ENCODE results near the gene PPP1R12C. TPM values are rescaled to one million over a fixed set of nuclear protein-coding genes. Genes with fewer than 3 reads are reported as not detected.
A peak's percentile ranks its signal among the peaks of the same experiment; 100 is the strongest.

The PPP1R12C gene
- total RNA-seq, 2 donors from 2014 or later: 98.2 to 107 TPM

DNA sequence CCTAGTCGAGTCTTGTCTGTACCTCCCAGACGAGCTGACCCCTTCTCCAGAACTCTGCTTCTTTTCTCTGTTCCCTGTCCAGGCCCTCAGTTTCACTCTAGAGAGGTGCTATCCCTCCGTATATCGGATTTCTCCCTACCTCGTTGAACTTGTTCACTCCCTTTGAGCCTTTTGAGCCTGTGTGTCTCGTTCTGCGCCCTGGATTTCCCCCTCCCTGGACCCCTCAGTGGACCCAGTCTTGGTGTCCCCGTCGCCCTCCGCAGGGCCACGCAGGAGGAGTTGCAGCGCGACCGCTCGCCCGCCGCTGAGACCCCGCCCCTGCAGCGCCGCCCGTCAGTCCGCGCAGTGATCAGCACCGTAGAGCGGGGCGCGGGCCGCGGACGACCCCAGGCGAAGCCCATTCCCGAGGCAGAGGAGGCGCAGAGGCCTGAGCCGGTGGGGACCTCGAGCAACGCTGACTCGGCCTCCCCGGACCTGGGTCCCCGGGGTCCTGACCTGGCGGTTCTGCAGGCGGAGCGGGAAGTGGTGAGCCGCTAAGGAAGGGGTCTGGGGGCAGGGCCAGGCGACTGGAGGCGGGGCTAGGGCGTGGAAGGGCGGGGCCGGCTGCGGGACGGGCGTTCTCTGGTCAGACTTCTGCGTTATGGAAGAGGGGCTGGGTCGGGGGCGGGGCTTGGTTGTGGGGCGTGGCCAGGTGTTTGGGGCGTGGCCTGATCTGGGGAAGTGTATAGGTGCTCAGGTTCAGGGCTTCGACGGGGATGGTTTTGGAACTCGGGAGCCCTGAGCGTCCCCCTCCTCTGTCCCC, 36.3 kb downstream of the PPP1R12C start:
- Histone ChIP-seq H3K27ac (ENCODE audit: low read depth, low read length) (no peak overlapping the region), H3K9me3 (ENCODE audit: control insufficient read depth, low read length) (no peaks in the 10 kb centered on the region), H3K9ac (ENCODE audit: extremely low read depth, low read length, poor library complexity, severe bottlenecking) (peak overlapping the region; percentile 31), H3K36me3 (ENCODE audit: control insufficient read depth, insufficient read depth, low read length) (no peaks in the 10 kb centered on the region), H3K4me1 (ENCODE audit: control insufficient read depth, insufficient read depth, low read length) (no peaks in the 10 kb centered on the region), H3K4me3 (ENCODE audit: low read length) (peak overlapping the region; percentile 81), H3K27me3 (ENCODE audit: control insufficient read depth, insufficient read depth, low read length, poor library complexity, severe bottlenecking) (peaks cover 60% of the 10 kb centered on the region)
- DNase-seq: peak; percentile 100
- no peak overlapping the region for H3K27ac Mint-ChIP-seq
- TF ChIP-seq, protein P1, sequence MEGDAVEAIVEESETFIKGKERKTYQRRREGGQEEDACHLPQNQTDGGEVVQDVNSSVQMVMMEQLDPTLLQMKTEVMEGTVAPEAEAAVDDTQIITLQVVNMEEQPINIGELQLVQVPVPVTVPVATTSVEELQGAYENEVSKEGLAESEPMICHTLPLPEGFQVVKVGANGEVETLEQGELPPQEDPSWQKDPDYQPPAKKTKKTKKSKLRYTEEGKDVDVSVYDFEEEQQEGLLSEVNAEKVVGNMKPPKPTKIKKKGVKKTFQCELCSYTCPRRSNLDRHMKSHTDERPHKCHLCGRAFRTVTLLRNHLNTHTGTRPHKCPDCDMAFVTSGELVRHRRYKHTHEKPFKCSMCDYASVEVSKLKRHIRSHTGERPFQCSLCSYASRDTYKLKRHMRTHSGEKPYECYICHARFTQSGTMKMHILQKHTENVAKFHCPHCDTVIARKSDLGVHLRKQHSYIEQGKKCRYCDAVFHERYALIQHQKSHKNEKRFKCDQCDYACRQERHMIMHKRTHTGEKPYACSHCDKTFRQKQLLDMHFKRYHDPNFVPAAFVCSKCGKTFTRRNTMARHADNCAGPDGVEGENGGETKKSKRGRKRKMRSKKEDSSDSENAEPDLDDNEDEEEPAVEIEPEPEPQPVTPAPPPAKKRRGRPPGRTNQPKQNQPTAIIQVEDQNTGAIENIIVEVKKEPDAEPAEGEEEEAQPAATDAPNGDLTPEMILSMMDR (conservative IDR thresholded peaks at IDR 0.05): no peak
- H3K4me3 Mint-ChIP-seq: peak overlapping the region; percentile 68
- peaks cover 8% of the 10 kb centered on the region for H3K36me3 Mint-ChIP-seq (ENCODE audit: low read depth)
- H3K27me3 Mint-ChIP-seq (ENCODE audit: insufficient read depth): peaks cover 84% of the 10 kb centered on the region
- H3K9me3 Mint-ChIP-seq: peaks cover 9% of the 10 kb centered on the region
- peaks cover 16% of the 10 kb centered on the region for H3K4me1 Mint-ChIP-seq
- 1% methylated on average over 19 to 59 of the region's 60 CpGs for WGBS, 2 experiments (ENCODE audit: insufficient coverage in 1 of 2, insufficient read length in 1 of 2)

DNA sequence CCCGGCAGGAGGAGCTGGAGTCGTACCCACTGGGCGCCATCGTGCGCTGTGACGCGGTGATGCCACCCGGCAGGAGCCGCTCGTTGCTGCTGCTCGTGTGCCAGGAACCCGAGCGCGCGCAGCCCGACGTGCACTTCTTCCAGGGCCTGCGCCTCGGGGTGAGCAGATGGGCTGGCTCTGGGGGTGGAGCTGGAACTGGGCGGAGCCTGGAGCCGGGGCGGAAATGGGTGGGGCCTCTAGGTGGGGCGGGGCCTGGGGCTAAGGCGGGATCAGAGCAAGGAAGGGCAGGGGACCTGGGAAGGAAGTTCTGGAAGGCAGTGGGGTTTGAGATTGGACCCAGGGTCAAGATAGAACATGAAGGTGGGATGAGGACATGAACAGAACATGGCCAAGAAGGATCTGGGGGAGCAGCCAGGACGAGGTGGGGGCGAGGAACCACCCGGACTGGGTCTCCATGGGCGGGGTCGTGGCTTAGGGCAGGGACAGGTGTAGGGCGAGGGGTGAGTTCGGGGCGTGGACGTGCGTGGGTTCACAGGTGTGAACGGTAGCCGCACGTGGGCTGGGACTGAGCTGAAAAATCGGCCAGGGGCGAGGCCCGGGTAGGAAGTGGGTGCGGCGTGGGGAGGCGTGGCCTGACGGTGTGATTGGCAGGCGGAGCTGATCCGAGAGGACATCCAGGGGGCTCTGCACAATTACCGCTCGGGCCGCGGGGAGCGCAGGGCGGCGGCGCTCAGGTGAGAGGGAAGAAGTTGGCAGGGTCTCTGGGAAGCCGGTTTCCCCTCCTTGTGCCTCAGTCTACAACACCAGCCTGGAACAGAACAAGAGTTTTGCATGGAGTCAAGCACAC, 37.1 kb downstream of the PPP1R12C start:
- Histone ChIP-seq H3K27ac (ENCODE audit: low read depth, low read length) (no peak overlapping the region), H3K4me1 (ENCODE audit: control insufficient read depth, insufficient read depth, low read length) (no peaks in the 10 kb centered on the region), H3K36me3 (ENCODE audit: control insufficient read depth, insufficient read depth, low read length) (no peaks in the 10 kb centered on the region), H3K4me3 (ENCODE audit: low read length) (peak overlapping the region; percentile 81), H3K27me3 (ENCODE audit: control insufficient read depth, insufficient read depth, low read length, poor library complexity, severe bottlenecking) (peaks cover 55% of the 10 kb centered on the region), H3K9ac (ENCODE audit: extremely low read depth, low read length, poor library complexity, severe bottlenecking) (peak overlapping the region; percentile 31), H3K9me3 (ENCODE audit: control insufficient read depth, low read length) (no peaks in the 10 kb centered on the region)
- 10 to 13% methylated on average over 28 to 54 of the region's 55 CpGs for WGBS, 2 experiments (ENCODE audit: insufficient coverage in 1 of 2, insufficient read length in 1 of 2)
- H3K4me1 Mint-ChIP-seq: peaks cover 15% of the 10 kb centered on the region
- peak overlapping the region; percentile 68 for H3K4me3 Mint-ChIP-seq
- H3K27me3 Mint-ChIP-seq (ENCODE audit: insufficient read depth): peaks cover 78% of the 10 kb centered on the region
- H3K36me3 Mint-ChIP-seq (ENCODE audit: low read depth): peaks cover 8% of the 10 kb centered on the region
- peak overlapping the region; percentile 32 for H3K27ac Mint-ChIP-seq
- H3K9me3 Mint-ChIP-seq: peaks cover 9% of the 10 kb centered on the region
- TF ChIP-seq, protein P1 (conservative IDR thresholded peaks at IDR 0.05): no peak
- DNase-seq: peak; percentile 98

DNA sequence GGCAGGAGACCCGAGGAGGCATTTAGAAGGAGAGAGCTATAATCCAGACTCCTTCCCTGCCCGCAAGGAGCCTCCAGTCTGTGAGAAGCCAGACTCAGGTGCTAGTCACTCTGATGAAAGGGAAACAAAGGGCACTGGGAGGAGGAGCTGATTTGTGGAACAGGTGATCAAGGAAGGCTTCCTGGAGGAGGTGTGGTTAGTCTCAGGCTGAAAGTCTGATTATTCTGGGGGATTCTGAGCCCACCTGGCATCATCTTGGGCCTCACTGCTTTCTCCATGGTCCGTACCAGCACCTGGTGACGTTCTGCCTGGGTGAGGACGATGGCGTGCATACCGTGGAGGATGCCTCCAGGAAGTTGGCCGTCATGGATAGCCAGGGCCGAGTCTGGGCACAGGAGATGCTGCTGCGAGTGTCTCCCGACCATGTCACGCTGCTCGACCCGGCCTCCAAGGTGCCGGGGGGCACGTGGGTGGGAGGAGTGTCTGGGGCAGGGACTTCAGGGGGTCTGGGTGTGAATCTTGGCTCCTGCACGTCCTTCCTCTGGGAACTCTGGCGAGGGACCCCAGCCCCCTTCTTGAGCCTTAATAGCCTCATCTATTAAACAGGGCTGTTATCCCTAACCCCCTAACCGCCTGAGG, 37.9 kb downstream of the PPP1R12C start:
- Mint-ChIP-seq H3K27ac (no peak overlapping the region), H3K36me3 (ENCODE audit: low read depth) (peaks cover 8% of the 10 kb centered on the region), H3K9me3 (peaks cover 9% of the 10 kb centered on the region), H3K4me3 (peak overlapping the region; percentile 68), H3K4me1 (peaks cover 13% of the 10 kb centered on the region), H3K27me3 (ENCODE audit: insufficient read depth) (peaks cover 77% of the 10 kb centered on the region)
- Histone ChIP-seq H3K4me3 (ENCODE audit: low read length) (no peak overlapping the region), H3K4me1 (ENCODE audit: control insufficient read depth, insufficient read depth, low read length) (no peaks in the 10 kb centered on the region), H3K9ac (ENCODE audit: extremely low read depth, low read length, poor library complexity, severe bottlenecking) (no peak overlapping the region), H3K27ac (ENCODE audit: low read depth, low read length) (no peak overlapping the region), H3K9me3 (ENCODE audit: control insufficient read depth, low read length) (no peaks in the 10 kb centered on the region), H3K36me3 (ENCODE audit: control insufficient read depth, insufficient read depth, low read length) (no peaks in the 10 kb centered on the region), H3K27me3 (ENCODE audit: control insufficient read depth, insufficient read depth, low read length, poor library complexity, severe bottlenecking) (peaks cover 48% of the 10 kb centered on the region)
- TF ChIP-seq, protein P1 (conservative IDR thresholded peaks at IDR 0.05): no peak
- peak; percentile 41 for DNase-seq
- 87 to 90% methylated on average over 18 to 19 of the region's 19 CpGs for WGBS, 2 experiments (ENCODE audit: insufficient coverage in 1 of 2, insufficient read length in 1 of 2)

All from endodermal cell (in vitro differentiated cells).